OCI-LY1 (cell line): ENCODE data around the gene UBE2D1.

Experiments used
- H2AFZ ChIP-seq: fragments of 200-600 bp; sonication (generic), shearing (Covaris generic); 2 replicates; pipeline ENCODE4 v1.6.0; 2014; ENCODE audit warnings: antibody characterized with exemption, mild to moderate bottlenecking, low read length
- H3F3A ChIP-seq: fragments of 200-600 bp; sonication (generic), shearing (Covaris generic); 2 replicates; pipeline ENCODE4 v1.6.0; 2014; ENCODE audit warnings: mild to moderate bottlenecking, antibody characterized with exemption, low read length, moderate library complexity; ENCODE audit not compliant: insufficient read depth
- H3K27ac ChIP-seq: fragments of 200-600 bp; sonication (generic); 2 replicates; pipeline ENCODE4 v1.5.1; 2014; ENCODE audit warnings: low read length, mixed run types, mild to moderate bottlenecking, low read depth; ENCODE audit not compliant: poor library complexity, severe bottlenecking
- H3K27me3 ChIP-seq: fragments of 200-600 bp; sonication (generic); 2 replicates; pipeline ENCODE4 v1.6.0; 2014; ENCODE audit warnings: antibody characterized with exemption, mild to moderate bottlenecking, low read length, moderate library complexity; ENCODE audit not compliant: insufficient read depth
- H3K36me3 ChIP-seq: fragments of 200-600 bp; sonication (generic); 2 replicates; pipeline ENCODE4 v1.6.1; 2014; ENCODE audit warnings: mild to moderate bottlenecking, antibody characterized with exemption, low read length, moderate library complexity, mixed read lengths; ENCODE audit not compliant: insufficient read depth
- H3K4me1 ChIP-seq: fragments of 200-600 bp; sonication (generic); 2 replicates; pipeline ENCODE4 v1.5.1; 2014; ENCODE audit warnings: mild to moderate bottlenecking, low read length, moderate library complexity; ENCODE audit not compliant: insufficient read depth, severe bottlenecking
- H3K4me2 ChIP-seq: fragments of 200-600 bp; sonication (generic), shearing (Covaris generic); 2 replicates; pipeline ENCODE4 v1.6.1; 2014; ENCODE audit warnings: low read length
- H3K4me3 ChIP-seq: fragments of 200-600 bp; sonication (generic); 2 replicates; pipeline ENCODE4 v1.5.1; 2014; ENCODE audit warnings: low read length, low read depth, mild to moderate bottlenecking, mixed read lengths; ENCODE audit not compliant: poor library complexity, severe bottlenecking
- H3K79me2 ChIP-seq: fragments of 200-600 bp; shearing (Covaris generic); 2 replicates; pipeline ENCODE4 v1.6.1; 2016; ENCODE audit warnings: mixed run types, low read length, mixed read lengths; ENCODE audit not compliant: insufficient read depth
- H3K9ac ChIP-seq: fragments of 200-600 bp; sonication (generic), shearing (Covaris generic); 2 replicates; pipeline ENCODE4 v1.6.1; 2014; ENCODE audit warnings: mild to moderate bottlenecking, low read length, mixed read lengths
- H3K9me2 ChIP-seq: fragments of 200-600 bp; sonication (generic), shearing (Covaris generic); 2 replicates; pipeline ENCODE4 v1.6.1; 2014; ENCODE audit warnings: low read depth, mild to moderate bottlenecking, low read length, mixed read lengths
- H3K9me3 ChIP-seq: fragments of 200-600 bp; shearing (Covaris generic); 2 replicates; pipeline ENCODE4 v1.6.1; 2014; ENCODE audit warnings: low read length, mixed read lengths
- H4K20me1 ChIP-seq: fragments of 200-600 bp; sonication (generic), shearing (Covaris generic); 2 replicates; pipeline ENCODE4 v1.6.0; 2016; ENCODE audit warnings: mild to moderate bottlenecking, low read length; ENCODE audit not compliant: insufficient read depth
- EZH2 ChIP-seq: fragments of 200-600 bp; sonication (generic), shearing (Covaris generic); IDR thresholded peaks from 2 replicates; pipeline ENCODE4 v1.8.0; 2017; ENCODE audit warnings: borderline replicate concordance, mixed run types, mild to moderate bottlenecking, antibody characterized with exemption, low read length, moderate library complexity, mixed read lengths
- TF ChIP-seq, protein P1 (sequence below): fragments of 200-600 bp; sonication (generic), shearing (Covaris generic); IDR thresholded peaks from 2 replicates; pipeline ENCODE4 v1.5.1; 2017; ENCODE audit warnings: mild to moderate bottlenecking, antibody characterized with exemption, low read length, moderate library complexity, mixed read lengths

UBE2D1 gene

DNA sequence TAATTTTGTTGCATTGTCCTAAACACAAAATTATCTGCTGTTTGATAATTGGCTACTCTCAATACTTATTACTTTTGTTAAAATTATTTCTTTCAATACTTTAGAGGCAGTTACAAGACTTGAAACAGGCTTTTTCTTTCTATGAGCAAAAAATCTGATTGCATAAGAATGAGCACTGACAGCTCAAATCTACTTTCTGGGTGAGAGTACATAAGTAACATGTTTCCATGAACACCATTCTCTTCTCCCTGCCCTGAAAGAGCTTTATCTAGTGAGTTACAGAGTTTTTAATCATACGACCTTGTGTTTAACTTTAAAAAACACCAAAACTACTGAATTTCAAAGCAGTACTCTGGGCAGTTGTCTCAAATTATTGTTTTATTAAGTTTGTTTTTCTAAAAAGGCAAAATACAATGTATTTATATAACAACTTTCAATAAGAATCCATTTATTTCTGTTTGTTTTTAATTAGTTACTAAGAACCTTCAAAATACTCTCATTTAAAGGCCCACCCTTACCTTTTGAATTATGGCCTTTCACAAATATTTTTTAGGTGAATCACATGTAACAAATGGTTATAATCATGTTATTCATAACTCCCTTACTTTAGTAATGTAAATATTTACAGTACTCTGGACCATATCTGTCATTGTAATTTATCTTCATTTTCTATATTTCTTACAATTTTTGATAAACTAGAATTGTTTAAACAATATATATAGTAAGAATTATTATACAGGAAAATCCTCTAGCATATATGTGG lies 27.4 kb downstream of the UBE2D1 start:
- H2AFZ ChIP-seq: no peak overlapping the region
- no peaks in the 10 kb centered on the region for H3K79me2 ChIP-seq
- H3K4me2 ChIP-seq: no peak overlapping the region
- H3K4me1 ChIP-seq: no peaks in the 10 kb centered on the region
- H3K4me3 ChIP-seq: no peak overlapping the region
- no peak overlapping the region for H3K9ac ChIP-seq
- no peaks in the 10 kb centered on the region for H3F3A ChIP-seq
- no peaks in the 10 kb centered on the region for H3K9me2 ChIP-seq
- H3K36me3 ChIP-seq: peaks cover 4% of the 10 kb centered on the region; the same call in 1 of the 2 replicates
- H4K20me1 ChIP-seq: no peaks in the 10 kb centered on the region
- no peaks in the 10 kb centered on the region for H3K9me3 ChIP-seq
- H3K27me3 ChIP-seq: no peaks in the 10 kb centered on the region
- no peak overlapping the region for H3K27ac ChIP-seq
- TF ChIP-seq, protein P1, sequence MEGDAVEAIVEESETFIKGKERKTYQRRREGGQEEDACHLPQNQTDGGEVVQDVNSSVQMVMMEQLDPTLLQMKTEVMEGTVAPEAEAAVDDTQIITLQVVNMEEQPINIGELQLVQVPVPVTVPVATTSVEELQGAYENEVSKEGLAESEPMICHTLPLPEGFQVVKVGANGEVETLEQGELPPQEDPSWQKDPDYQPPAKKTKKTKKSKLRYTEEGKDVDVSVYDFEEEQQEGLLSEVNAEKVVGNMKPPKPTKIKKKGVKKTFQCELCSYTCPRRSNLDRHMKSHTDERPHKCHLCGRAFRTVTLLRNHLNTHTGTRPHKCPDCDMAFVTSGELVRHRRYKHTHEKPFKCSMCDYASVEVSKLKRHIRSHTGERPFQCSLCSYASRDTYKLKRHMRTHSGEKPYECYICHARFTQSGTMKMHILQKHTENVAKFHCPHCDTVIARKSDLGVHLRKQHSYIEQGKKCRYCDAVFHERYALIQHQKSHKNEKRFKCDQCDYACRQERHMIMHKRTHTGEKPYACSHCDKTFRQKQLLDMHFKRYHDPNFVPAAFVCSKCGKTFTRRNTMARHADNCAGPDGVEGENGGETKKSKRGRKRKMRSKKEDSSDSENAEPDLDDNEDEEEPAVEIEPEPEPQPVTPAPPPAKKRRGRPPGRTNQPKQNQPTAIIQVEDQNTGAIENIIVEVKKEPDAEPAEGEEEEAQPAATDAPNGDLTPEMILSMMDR: no peak
- TF ChIP-seq EZH2: no peak

DNA sequence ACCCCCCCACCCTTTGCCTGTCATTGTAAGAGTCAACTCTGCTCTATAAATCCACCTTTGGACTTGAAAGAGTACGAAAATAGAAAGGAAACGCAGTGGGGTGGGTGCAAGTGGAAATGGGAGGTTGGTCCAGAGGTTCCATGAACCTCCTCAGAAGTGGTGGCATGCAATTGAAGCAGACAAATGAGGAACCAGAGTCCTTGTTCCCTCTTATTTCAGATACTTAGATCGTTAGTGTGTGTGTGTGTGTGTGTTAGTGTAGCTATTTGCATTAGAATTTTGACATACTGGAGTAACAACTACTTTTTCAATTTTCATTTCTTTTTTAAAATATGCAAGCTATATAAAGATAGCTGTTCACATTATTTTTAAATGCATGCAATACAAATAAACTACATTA lies 32.3 kb downstream of the UBE2D1 start:
- Histone ChIP-seq H3K9me3 (no peaks in the 10 kb centered on the region), H4K20me1 (no peaks in the 10 kb centered on the region), H3K79me2 (no peaks in the 10 kb centered on the region), H3K4me3 (no peak overlapping the region), H3K9ac (no peak overlapping the region), H3K36me3 (peaks cover 8% of the 10 kb centered on the region; the same call in 1 of the 2 replicates), H3F3A (no peaks in the 10 kb centered on the region), H2AFZ (no peak overlapping the region), H3K4me2 (no peak overlapping the region), H3K27me3 (no peaks in the 10 kb centered on the region), H3K27ac (no peak overlapping the region), H3K4me1 (no peaks in the 10 kb centered on the region), H3K9me2 (no peaks in the 10 kb centered on the region)
- TF ChIP-seq EZH2: no peak
- TF ChIP-seq, protein P1: no peak

DNA sequence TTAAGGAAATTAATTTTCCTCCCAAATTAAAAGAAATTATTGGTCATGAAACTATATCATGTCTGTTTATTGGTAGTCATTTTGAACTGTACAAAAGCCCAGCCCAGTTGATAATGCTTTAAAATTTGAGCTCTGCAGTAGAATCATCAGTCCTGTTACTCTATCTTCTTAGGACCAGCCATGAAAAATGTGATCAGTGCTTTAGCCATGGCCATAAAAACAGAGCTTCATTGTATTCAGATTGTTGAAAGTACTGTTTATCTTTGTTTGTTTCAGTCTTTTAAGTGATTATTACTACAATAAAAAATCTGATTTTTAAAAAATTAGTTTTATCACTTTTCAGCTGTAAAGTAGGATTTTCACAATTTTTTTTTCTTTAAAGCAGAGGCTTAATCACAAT lies 36.7 kb downstream of the UBE2D1 start:
- H3K27ac ChIP-seq: no peak overlapping the region
- peaks cover 4% of the 10 kb centered on the region; the same call in 1 of the 2 replicates for H3K36me3 ChIP-seq
- no peaks in the 10 kb centered on the region for H3K9me2 ChIP-seq
- no peak overlapping the region for H3K9ac ChIP-seq
- no peak for TF ChIP-seq EZH2
- TF ChIP-seq, protein P1: no peak
- H4K20me1 ChIP-seq: no peaks in the 10 kb centered on the region
- H2AFZ ChIP-seq: no peak overlapping the region
- no peaks in the 10 kb centered on the region for H3K79me2 ChIP-seq
- H3K4me2 ChIP-seq: no peak overlapping the region
- no peaks in the 10 kb centered on the region for H3F3A ChIP-seq
- no peaks in the 10 kb centered on the region for H3K4me1 ChIP-seq
- H3K9me3 ChIP-seq: no peaks in the 10 kb centered on the region
- no peak overlapping the region for H3K4me3 ChIP-seq
- no peaks in the 10 kb centered on the region for H3K27me3 ChIP-seq
